IPS-NIHi7 (cell line): ENCODE data around the gene SYT6.

ENCODE experiments used
- DNase-seq: peaks from one replicate; pipeline ENCODE4 v3.0.0; 2012; ENCODE audit warnings: mixed read lengths; ENCODE audit errors: extremely low spot score

The SYT6 gene

DNA sequence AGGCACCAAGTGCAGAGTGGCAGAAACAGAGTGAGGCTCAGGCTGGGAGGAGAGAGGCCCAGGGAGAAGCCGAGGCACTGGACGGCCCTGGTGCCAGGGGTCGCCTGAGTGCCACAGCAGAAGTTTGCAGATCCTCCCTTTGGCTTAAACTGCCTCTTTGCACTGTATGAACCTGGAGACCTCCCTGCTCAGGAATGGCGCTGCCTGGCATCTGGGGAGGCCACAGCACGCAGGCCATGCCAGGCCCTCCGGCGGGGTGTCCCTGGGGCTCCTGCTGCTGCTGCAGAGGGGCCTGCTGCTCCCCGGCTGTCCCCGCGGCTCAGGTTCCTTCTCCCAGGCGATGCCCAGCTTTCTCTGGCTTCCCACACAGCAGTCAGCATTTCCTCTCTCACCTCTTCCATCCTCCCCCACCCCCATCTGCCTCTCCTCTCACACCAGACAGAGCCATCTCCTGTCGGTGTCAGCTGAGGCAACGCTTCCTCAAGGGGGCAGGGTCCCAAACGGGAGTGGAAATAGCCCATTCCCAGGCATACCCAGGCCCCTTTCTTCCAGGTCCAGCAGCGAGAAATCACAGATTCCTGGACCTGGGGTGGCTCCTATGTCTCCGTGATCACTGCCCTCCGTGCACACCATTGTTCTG is 35.2 kb downstream of the SYT6 start:
- DNase-seq = peak; percentile 76

GRCh38 chr1:114117654-114118053 is 36.0 kb downstream of the SYT6 start:
- DNase-seq = no peak

GRCh38 chr1:114116086-114116485 is 37.6 kb downstream of the SYT6 start:
- no peak for DNase-seq

- DNase-seq = no peak
Observed at GRCh38 chr1:114114185-114115094, 39.2 kb downstream of the SYT6 start.

- no peak for DNase-seq
Observed at GRCh38 chr1:114113411-114114184, 40.1 kb downstream of the SYT6 start.

GRCh38 chr1:114112775-114113174 is 40.9 kb downstream of the SYT6 start:
- DNase-seq = peak; percentile 40

DNA sequence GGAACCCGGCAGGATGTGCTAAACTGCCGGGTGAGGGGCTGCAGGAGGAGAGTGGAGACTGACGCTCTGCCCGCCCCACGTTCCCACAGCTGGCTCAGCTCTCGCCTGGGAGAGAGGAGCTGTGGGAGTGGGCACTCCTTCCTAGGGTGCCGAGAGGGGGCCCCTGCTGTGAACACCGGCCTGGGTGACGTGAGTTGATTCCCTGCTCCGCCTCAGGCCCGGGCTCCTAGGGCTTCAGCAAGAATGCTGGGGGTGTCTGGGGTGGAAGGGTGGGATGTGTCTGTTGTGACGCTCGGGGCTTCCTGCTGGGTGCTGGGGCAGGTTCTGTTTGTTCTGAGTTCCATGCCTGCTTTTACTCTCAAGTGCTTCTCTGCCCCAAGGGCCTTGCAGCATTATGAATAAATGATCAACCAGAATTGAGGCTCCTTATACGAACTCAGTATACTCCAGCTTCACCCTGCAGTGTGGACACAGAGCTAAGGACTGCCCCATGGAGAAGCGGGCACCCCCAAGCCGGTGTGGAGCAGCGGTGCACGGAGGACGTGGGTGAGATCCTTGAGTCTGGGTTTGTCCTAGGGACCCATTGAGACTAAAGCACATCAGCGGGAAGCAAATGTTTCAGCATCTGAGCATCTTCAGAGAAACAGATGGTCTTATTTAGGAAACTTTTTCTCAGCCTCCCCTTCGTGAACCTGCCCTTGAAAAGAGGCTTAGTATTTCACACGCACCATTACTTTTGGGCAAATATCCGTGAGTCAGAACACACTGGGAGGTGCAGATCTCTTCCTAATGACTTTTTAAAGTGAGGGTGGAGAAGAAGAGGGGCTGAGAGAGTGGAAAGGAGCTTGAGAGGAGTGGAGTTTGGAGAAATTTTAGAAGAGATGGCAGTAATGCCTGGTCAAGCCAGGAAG is 41.7 kb downstream of the SYT6 start:
- DNase-seq = no peak

DNA sequence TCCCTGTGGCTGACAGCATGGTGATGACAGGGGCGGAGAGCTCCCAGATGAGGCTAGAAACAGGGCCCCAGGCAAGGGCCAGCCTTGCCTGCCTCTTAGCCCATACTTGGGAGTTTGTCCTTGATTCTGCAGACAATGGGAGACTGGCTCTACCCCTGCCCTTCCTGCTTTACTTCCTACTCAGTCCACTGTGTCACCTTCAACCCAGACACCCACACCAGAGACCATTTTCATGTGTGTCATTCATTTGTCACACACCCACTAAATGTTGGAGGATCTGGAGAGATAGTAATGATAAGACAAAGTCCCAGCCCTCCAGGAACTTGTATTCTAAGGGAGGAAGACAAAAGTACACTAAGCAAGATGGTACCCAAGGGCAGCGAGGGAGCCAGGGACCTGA is 43.7 kb downstream of the SYT6 start:
- no peak for DNase-seq

DNA sequence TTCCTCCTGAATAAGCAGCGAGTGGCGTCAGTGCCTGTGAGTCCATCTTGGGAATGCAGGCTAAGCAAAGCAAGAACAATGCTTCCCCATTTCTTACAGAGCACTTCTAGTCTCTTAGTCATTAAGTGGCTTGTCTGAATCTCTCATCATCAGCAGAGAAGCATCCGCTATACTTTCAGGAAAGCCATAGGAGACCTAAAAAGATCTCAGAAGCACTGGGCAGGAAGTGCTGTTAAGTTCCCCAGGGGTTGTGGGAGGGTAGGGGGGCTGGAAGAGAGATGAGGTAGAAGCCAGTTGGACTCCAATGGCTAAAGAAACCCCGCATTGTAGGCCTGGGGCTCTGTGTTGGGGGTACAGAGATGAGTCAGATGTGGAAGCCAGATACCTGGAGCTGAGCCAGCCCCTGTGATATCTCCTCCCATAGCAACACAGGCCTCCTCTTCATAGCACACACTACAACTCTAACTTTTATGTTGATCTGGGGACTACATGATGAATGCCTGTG is 44.9 kb downstream of the SYT6 start:
- no peak for DNase-seq

- no peak for DNase-seq
Observed at GRCh38 chr1:114107474-114108435, 45.9 kb downstream of the SYT6 start.

- DNase-seq = no peak
Observed at GRCh38 chr1:114105421-114105979, 48.2 kb downstream of the SYT6 start.

DNA sequence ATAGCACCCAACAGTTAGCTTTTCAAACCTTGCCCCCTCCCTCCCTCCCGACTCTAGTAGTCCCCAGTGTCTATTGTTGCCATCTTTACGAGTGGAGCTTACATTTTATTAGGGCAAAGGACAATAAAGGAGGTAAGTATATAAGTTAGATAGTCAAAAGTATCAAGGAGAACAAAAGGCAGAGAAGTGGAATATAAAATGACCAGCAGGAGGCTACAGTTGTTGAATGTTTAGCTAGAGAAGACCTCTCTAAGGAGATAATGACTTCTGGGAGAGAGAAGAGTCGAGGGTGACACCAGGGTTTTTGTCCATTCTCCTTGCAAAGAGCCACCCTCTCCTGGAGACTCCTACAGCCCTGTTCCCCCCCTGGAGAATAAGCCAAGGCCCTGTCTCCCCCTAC is 48.7 kb downstream of the SYT6 start:
- DNase-seq = no peak

GRCh38 chr1:114103992-114104391 is 49.7 kb downstream of the SYT6 start:
- no peak for DNase-seq

DNA sequence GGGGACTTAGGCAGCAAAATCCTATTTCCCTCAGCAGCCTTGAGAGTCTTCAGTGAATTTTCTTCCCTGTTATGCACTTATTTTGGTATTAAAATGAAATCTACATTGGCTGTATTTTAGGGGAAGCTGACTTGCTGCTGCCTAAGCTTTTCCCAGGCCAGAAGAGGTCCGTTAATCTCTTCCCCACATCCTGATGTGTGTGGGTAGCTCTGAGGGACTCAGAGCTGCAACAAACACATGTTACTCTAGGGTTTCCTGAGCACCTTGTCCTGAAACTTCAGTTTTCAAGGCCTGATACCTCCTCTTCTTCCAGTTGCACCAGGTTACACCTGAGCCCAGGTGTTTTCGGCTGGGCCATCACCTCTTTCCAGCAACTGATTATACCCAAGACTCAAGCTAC is 51.5 kb downstream of the SYT6 start:
- no peak for DNase-seq

DNA sequence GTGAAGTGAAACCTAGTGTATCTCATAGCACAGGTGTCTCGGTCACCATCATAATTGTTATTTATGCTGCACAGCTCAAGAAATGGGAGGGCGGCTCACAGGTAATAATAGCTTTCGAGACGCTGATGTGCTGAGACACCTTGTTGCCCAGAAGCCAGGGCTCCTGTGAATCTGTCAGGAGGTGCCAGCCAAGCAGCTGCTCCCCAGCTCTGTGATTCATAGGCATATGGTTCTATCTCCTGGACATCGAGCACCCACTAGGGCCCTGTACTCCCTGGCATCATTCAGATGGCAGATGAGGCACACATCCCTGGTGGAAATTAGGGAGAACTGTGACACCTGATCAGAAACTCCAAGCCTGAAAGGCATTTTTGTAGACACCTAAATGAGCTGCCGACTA is 53.5 kb downstream of the SYT6 start:
- no peak for DNase-seq

DNA sequence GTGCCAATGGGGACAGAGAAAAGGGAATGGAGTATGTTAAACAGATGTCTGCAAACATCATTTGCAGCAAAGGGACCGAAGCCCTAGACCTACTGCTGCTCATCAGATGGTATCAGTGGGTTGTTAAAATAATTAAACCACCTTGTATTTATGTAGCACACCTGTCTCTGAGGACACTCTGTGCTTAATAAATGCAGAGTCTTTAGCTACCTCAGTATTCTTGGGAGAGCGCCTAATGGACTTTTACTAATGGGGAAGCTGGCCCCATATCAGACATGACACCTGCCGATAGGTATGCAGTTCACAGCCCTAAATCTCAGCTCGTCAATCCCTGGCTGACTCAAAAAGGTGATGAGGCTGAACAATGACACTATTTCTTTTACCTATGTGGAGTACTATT is 54.4 kb downstream of the SYT6 start:
- DNase-seq = no peak

- DNase-seq = no peak
Observed at GRCh38 chr1:114097109-114097508, 56.6 kb downstream of the SYT6 start.

DNA sequence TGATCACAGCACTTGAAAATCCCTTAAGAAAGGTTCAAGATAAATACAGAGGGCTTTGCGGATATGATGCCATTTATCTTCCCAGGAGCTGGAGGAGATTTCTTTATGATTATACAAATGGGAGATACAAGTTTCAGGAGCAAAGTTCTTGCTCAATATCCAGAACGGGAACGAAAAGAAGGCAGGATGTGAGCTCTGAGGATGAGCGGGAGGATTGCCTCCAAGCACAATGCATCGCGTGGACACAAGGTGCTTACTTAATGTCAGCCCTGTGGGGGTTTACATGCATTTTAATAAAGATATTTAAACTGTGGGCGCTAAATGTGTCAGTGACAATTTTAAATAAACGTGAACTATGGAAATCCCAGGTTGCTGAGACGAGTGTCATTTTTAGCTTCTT is 59.0 kb downstream of the SYT6 start:
- DNase-seq = no peak

- no peak for DNase-seq
Observed at GRCh38 chr1:114094363-114094634, 59.4 kb downstream of the SYT6 start.
